GM21529 (cell line): ENCODE measurements around the gene CDC20.

Experiments
- ATAC-seq: cut with Tn5 transposase; IDR thresholded peaks from one replicate; pipeline ENCODE4 v1.9.1; 2021; ENCODE audit not compliant: unreplicated experiment

CDC20 gene

GRCh38 chr1:43327549-43328292 lies 31.1 kb upstream of the CDC20 start:
- no peak for ATAC-seq

DNA sequence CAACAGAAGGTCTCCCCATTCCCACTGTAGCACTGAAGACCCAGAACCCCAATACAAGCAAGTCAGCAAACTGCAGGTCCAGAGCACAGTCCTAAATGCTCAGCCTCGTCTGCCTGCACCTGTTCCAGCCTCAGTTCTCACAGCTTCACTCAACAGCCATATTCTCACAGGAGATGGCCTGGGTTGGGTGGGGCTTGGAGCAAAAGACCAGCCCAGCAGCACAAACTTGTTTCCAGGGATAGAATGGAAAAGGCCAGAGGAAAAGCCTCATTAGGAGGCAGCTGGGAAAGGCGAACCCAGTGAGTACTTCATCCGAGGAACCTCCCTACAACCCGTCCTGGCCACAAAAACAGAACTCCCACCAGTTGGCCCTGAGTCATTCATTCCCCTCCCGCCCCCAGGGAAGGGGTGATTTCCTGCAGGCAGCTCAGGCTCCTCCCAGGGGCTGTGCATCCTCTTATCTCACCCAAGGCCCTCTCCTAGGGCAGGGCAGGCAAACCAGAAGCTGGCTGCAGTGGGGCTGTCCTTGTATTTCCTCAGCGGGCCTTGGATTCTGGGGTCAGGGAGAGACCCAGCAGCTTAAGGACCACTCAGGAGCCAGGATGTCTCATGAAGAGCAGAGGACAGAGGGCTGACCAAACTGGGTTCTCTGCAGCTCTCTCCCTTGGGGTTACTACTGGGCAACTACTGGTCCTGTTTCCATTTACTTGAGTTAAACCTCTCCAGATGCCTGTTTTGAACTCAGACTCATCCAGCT lies 28.6 kb upstream of the CDC20 start:
- ATAC-seq: peak; percentile 71

- ATAC-seq: no peak
Measured at GRCh38 chr1:43331688-43332087, 27.1 kb upstream of the CDC20 start.

DNA sequence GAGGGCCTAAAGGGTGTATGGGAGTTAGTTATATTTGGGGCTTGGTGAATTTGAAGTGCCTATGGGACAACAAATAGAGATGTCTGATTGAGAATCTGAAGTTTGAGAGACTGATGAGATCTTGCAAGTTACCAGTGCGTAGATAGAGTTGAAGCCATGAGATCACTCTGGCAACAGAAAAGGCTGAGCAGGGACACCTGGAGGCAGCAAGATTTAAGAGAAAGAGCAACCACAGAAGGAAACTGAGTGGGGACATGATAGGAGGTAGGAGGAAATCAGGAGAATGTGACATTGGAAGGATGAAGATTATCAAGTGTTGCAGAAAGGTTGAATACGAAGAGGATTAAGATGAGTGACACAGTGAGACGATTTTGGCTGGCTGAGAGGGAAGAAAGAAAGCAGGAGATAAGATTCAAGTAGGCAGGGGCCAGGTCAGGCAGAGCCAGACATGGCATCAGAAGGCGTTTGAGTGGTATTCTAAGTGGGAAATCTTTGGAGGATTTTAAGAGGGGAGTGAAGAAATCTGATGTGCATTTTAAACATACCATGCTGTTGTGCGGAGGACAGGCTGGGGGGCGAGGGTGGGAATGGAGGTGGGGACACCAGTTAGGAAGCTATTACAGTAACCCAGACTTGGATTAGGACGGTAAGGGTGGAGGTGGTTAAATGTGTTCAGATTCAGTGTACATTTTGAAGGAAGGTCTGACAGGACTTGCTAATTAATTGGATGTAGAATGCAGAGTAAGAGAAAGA lies 24.2 kb upstream of the CDC20 start:
- ATAC-seq: no peak

DNA sequence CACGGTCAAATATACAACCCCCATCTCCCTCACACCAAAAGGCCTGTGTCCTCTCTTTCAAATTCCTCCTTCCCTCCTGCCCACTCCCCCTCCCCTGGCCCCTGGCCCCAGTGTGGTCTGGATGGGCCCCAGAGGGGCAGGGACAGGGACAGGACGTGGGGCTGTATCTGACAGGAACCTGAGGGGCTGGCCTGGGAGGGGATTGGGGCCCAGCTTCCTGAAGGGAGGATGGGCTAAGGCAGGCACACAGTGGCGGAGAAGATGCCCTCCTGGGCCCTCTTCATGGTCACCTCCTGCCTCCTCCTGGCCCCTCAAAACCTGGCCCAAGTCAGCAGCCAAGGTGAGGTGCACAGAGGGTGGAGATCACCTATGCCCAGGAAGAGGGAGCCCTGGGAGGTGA lies 21.2 kb upstream of the CDC20 start, which contains the start of gene MPL:
MPL (plus strand) TSS at position 231 of the 400 bp plus-strand sequence; CDS start at position 262, 31 bp downstream.
- ATAC-seq: no peak

GRCh38 chr1:43338001-43338400 lies 20.8 kb upstream of the CDC20 start:
- ATAC-seq: no peak

- no peak for ATAC-seq
Measured at GRCh38 chr1:43339584-43340232, 19.1 kb upstream of the CDC20 start.

DNA sequence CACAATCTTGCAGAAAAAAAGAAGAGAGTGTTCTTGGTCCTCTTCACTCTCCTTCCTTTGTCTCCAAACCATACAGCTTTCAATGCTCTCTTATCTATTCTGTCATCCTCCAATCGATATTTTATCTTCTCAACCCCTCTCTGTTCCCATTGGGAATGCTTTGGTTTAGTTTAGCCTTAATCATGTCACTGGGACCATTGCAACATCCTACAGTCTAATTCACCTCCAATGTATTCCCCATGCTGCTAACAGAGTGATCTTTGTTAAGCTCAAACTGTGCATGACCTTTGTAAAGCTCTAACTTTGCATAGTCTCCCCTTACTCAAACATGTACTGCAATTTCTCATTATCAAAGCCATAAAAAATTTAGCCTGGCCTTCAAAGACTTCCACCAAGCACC lies 18.2 kb upstream of the CDC20 start:
- ATAC-seq: no peak

- ATAC-seq: no peak
Measured at GRCh38 chr1:43344267-43344850, 14.4 kb upstream of the CDC20 start.

- no peak for ATAC-seq
Measured at GRCh38 chr1:43345120-43345519, 13.7 kb upstream of the CDC20 start.

GRCh38 chr1:43346636-43347035 lies 12.1 kb upstream of the CDC20 start:
- no peak for ATAC-seq

GRCh38 chr1:43348343-43348808 lies 10.4 kb upstream of the CDC20 start:
- ATAC-seq: no peak

GRCh38 chr1:43348809-43349593 lies 9.8 kb upstream of the CDC20 start:
- no peak for ATAC-seq

- no peak for ATAC-seq
Measured at GRCh38 chr1:43349594-43350306, 9.0 kb upstream of the CDC20 start.

DNA sequence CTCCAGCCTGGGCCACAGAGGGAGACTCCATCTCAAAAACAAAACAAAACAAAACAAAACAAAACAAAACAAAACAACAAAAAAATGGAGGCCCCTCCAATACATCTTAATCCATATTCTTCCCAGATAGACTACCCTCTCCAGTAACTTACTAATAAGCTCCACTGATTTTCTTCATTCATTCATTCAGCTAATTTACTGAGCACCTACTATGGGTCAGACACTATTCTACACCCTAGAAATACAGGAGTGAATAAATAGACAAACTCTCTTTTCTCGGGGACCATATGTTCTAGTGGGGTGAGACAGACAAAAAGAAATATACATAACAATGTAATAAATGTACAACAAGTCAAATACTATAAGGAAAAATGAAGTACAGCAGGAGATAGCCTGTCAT lies 7.8 kb upstream of the CDC20 start:
- ATAC-seq: no peak

GRCh38 chr1:43351421-43352350 lies 7.1 kb upstream of the CDC20 start:
- no peak for ATAC-seq

- ATAC-seq: no peak
Measured at GRCh38 chr1:43352351-43352705, 6.5 kb upstream of the CDC20 start.

GRCh38 chr1:43352881-43353280 lies 5.9 kb upstream of the CDC20 start:
- ATAC-seq: no peak
